GM23338 (cell line): Measurements from ENCODE around the gene ECHDC3.

Experiments
- CTCF ChIP-seq, 2 experiments: fragments of 200-600 bp in 1 of 2; sonication (generic) in 1 of 2; conservative IDR thresholded peaks; 2 replicates each; pipeline versions ENCODE4 v1.5.1 to v1.6.1; 2016 to 2017; ENCODE audit warnings: antibody characterized with exemption in 2 of 2, low read depth in 2 of 2, mild to moderate bottlenecking in 2 of 2, moderate library complexity in 1 of 2
- ETS1 ChIP-seq: IDR thresholded peaks from 2 replicates; pipeline ENCODE4 v1.6.1; 2016; ENCODE audit warnings: antibody characterized with exemption
- EZH2 ChIP-seq: fragments of 200-600 bp; sonication (generic); IDR thresholded peaks from one replicate; pipeline ENCODE4 v1.8.0; 2017; ENCODE audit warnings: antibody characterized with exemption, mild to moderate bottlenecking, low read depth; ENCODE audit not compliant: unreplicated experiment
- EZH2phosphoT487 ChIP-seq: fragments of 200-600 bp; sonication (generic); IDR thresholded peaks from one replicate; pipeline ENCODE4 v1.8.1; 2018; ENCODE audit warnings: antibody characterized with exemption; ENCODE audit not compliant: unreplicated experiment
- JUNB ChIP-seq: IDR thresholded peaks from one replicate; pipeline ENCODE4 v1.6.1; 2016; ENCODE audit warnings: antibody characterized with exemption; ENCODE audit not compliant: unreplicated experiment
- POLR2AphosphoS5 ChIP-seq: IDR thresholded peaks from 2 replicates; pipeline ENCODE4 v1.6.1; 2016; ENCODE audit warnings: antibody characterized with exemption, low read depth
- ZNF114 ChIP-seq: fragments of 250-450 bp; sonication (Bioruptor Pico); IDR thresholded peaks from 2 replicates; pipeline ENCODE4 v1.5.0; 2020; ENCODE audit warnings: mild to moderate bottlenecking, moderate library complexity
- TF ChIP-seq, protein P1 (sequence below): IDR thresholded peaks from one replicate; pipeline ENCODE4 v1.6.1; 2018; ENCODE audit warnings: antibody characterized with exemption; ENCODE audit not compliant: unreplicated experiment

GRCh38 chr10:11720260-11720741 lies 21.9 kb upstream of the ECHDC3 start:
- no peak for TF ChIP-seq EZH2phosphoT487
- no peak for TF ChIP-seq POLR2AphosphoS5
- TF ChIP-seq CTCF (conservative IDR thresholded peaks at IDR 0.05; ENCODE audit: low read depth in 2 of 2): no peak
- no peak for TF ChIP-seq ZNF114 (CRISPR knock-in tag)
- TF ChIP-seq ETS1: no peak
- no peak for TF ChIP-seq EZH2
- TF ChIP-seq, protein P1, sequence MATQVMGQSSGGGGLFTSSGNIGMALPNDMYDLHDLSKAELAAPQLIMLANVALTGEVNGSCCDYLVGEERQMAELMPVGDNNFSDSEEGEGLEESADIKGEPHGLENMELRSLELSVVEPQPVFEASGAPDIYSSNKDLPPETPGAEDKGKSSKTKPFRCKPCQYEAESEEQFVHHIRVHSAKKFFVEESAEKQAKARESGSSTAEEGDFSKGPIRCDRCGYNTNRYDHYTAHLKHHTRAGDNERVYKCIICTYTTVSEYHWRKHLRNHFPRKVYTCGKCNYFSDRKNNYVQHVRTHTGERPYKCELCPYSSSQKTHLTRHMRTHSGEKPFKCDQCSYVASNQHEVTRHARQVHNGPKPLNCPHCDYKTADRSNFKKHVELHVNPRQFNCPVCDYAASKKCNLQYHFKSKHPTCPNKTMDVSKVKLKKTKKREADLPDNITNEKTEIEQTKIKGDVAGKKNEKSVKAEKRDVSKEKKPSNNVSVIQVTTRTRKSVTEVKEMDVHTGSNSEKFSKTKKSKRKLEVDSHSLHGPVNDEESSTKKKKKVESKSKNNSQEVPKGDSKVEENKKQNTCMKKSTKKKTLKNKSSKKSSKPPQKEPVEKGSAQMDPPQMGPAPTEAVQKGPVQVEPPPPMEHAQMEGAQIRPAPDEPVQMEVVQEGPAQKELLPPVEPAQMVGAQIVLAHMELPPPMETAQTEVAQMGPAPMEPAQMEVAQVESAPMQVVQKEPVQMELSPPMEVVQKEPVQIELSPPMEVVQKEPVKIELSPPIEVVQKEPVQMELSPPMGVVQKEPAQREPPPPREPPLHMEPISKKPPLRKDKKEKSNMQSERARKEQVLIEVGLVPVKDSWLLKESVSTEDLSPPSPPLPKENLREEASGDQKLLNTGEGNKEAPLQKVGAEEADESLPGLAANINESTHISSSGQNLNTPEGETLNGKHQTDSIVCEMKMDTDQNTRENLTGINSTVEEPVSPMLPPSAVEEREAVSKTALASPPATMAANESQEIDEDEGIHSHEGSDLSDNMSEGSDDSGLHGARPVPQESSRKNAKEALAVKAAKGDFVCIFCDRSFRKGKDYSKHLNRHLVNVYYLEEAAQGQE: no peak
- no peak for TF ChIP-seq JUNB
